ENCODE measurements around the gene FILIP1.
A peak's percentile ranks its signal among the peaks of the same experiment; 100 is the strongest.
"Not testable (repeated sequence)": the region's sequence is repeated elsewhere in the genome, so short reads cannot be mapped to it uniquely, and the experiment has no call there.

The FILIP1 gene

DNA sequence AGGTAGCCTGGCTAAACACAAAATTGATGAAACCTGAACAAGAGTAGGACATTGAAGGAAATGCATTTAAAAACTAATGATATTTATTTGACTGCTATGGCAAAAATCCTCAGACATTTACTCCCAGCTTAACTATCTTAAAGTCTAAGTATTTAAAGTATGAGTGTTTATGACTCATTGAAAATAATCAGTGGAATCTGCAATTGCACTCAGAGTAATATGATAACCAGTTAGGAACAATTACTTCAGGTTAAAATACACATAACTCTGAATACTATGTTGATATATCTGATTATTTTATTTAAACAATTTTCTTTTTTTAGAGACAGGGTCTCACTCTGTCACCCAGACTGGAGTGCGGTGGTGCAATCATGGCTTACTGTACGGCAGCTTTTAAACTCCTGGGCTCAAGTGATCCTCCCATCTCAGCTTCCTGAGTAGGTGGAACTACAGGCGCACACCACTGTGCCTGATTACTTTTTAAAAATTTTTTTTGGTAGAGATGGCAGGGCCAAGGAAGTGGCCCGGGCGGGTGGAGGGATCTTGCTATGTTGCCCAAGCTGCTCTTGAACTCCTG lies 43.9 kb downstream of the FILIP1 start:
- H3K4me3 ChIP-seq (ENCODE audit: control insufficient read depth, low read depth, low read length) = no peak overlapping the region
- peak; percentile 44 for DNase-seq (ENCODE audit: low read depth)
- TF ChIP-seq, protein P1, sequence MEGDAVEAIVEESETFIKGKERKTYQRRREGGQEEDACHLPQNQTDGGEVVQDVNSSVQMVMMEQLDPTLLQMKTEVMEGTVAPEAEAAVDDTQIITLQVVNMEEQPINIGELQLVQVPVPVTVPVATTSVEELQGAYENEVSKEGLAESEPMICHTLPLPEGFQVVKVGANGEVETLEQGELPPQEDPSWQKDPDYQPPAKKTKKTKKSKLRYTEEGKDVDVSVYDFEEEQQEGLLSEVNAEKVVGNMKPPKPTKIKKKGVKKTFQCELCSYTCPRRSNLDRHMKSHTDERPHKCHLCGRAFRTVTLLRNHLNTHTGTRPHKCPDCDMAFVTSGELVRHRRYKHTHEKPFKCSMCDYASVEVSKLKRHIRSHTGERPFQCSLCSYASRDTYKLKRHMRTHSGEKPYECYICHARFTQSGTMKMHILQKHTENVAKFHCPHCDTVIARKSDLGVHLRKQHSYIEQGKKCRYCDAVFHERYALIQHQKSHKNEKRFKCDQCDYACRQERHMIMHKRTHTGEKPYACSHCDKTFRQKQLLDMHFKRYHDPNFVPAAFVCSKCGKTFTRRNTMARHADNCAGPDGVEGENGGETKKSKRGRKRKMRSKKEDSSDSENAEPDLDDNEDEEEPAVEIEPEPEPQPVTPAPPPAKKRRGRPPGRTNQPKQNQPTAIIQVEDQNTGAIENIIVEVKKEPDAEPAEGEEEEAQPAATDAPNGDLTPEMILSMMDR (conservative IDR thresholded peaks at IDR 0.05; ENCODE audit: control insufficient read depth, insufficient read depth, low read depth, low read length) = no peak

DNA sequence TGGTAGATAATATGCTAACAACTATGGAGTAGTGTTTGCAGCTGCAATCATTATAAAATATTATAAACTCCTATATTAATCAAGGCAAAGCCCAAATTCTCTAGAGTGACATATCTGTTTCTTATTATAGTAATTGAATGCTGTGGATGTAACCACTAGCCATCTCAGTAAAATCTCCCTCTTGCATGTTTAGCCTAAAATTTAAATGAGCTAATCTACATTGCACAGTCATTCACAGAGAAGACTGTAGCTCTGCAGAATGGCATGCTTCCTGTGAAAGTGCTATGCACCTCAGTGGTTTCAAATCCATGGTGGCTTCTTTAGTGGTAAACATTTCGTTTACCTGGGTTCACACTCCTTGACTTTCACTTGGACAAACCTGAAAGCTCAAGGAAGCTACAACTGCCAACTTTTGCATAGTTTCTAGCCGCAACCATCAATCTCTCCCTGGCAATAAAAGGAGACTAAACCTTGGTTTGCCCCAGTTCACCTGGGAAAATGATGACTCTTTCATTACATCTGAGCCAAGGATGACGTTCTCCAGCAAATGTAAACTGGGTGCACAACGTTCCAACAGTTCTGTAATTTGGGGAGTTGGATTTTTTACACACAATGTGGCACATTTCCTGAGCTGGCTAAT lies 47.2 kb downstream of the FILIP1 start:
- TF ChIP-seq, protein P1 (conservative IDR thresholded peaks at IDR 0.05; ENCODE audit: control insufficient read depth, insufficient read depth, low read depth, low read length) = no peak
- no peak overlapping the region for H3K4me3 ChIP-seq (ENCODE audit: control insufficient read depth, low read depth, low read length)
- DNase-seq (ENCODE audit: low read depth) = no peak

DNA sequence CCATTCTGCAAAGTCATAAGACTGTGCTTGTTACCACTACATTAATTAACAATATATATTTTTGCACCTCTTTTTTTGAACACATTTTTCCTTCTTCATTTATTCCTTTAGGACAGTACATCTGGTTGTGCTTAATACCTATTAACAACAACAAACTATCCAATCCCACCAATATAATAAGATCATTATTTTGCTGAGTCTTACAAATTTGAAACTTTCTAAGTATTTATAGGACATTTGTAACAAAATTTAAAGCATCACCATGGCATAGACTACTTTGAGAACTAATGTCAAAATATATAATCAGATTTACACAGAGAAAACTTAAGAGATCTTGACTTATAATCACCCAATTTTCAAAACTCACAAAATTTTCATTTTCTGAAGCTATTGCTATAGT lies 47.9 kb downstream of the FILIP1 start:
- TF ChIP-seq, protein P1 (conservative IDR thresholded peaks at IDR 0.05; ENCODE audit: control insufficient read depth, insufficient read depth, low read depth, low read length) = no peak
- no peak overlapping the region for H3K4me3 ChIP-seq (ENCODE audit: control insufficient read depth, low read depth, low read length)
- DNase-seq (ENCODE audit: low read depth) = no peak

DNA sequence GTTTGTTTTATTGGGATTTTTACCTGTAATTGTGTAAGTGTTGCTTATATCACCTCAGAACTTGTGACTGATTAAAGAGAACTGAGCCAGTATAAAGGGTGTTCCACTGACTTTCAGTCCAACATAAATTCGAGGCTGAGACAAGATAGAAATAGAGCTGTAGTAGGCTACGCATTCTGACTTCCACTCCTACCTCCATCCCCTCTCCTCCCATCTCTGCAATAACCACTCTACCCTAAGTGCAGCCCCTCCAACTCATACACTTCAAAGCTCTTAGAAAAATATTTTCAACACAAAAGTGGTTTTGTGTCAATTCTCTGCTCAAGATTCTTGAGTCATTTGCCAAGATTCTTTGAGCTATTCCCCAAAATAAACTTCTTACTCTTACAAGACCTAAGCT lies 48.7 kb downstream of the FILIP1 start:
- no peak overlapping the region for H3K4me3 ChIP-seq (ENCODE audit: control insufficient read depth, low read depth, low read length)
- no peak for DNase-seq (ENCODE audit: low read depth)
- TF ChIP-seq, protein P1 (conservative IDR thresholded peaks at IDR 0.05; ENCODE audit: control insufficient read depth, insufficient read depth, low read depth, low read length) = no peak

DNA sequence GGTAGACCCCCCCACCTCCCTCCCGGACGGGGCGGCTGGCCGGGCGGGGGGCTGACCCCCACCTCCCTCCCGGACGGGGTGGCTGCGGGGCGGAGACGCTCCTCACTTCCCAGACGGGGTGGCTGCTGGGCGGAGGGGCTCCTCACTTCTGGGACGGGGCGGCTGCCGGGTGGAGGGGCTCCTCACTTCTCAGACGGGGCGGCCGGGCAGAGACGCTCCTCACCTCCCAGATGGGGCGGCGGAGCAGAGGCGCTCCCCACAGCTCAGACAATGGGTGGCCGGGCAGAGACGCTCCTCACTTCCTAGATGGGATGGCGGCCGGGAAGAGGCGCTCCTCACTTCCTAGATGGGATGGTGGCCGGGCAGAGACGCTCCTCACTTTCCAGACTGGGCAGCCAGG lies 51.7 kb downstream of the FILIP1 start:
- H3K4me3 ChIP-seq (ENCODE audit: control insufficient read depth, low read depth, low read length); DNase-seq (ENCODE audit: low read depth): not testable (repeated sequence)

DNA sequence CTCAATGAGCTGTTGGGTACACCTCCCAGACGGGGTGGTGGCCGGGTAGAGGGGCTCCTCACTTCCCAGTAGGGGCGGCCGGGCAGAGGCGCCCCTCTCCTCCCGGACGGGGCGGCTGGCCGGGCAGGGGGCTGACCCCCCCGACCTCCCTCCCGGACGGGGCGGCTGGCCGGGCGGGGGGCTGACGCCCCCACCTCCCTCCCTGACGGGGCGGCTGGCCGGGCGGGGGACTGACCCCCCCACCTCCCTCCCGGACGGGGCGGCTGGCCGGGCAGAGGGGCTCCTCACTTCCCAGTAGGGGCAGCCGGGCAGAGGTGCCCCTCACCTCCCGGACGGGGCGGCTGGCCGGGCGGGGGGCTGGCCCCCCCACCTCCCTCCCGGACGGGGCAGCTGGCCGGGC lies 52.1 kb downstream of the FILIP1 start:
- not testable (repeated sequence) for DNase-seq (ENCODE audit: low read depth); H3K4me3 ChIP-seq (ENCODE audit: control insufficient read depth, low read depth, low read length)

DNA sequence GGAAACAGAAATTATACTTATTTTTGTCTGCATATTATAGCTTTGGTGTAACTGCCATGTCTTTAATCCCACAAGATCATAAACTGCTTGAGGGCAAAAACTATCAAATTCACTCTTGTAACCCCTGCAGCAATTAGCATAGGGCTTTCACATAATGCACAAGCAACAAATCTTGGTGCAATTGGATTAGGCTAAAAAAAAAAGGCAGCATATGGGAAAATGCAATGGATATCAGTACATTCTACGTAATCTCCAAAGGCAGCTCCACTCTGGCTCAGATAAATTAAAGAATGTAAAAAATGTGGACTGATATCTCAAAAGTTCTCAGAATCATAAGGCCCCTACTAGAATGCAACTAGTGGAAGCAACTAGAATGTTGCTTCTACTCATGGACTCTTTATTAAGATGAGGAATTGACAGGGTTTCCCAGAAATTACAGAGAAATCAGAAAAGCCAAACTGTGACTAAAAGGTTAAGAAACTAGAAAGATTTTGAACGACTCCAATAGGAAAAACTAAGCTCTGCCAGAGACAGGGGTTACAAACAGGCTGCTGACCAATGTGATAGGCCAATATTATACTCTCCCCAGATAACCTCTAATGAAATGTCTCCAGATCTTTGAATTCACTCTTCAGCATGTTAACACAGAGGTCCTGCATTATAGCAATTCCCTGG lies 55.0 kb downstream of the FILIP1 start:
- TF ChIP-seq, protein P1 (conservative IDR thresholded peaks at IDR 0.05; ENCODE audit: control insufficient read depth, insufficient read depth, low read depth, low read length) = no peak
- no peak for DNase-seq (ENCODE audit: low read depth)
- no peak overlapping the region for H3K4me3 ChIP-seq (ENCODE audit: control insufficient read depth, low read depth, low read length)
